ENCODE measurements around the gene PRDM4.
"Not testable (repeated sequence)": the region's sequence is repeated elsewhere in the genome, so short reads cannot be mapped to it uniquely, and the experiment has no call there.

The PRDM4 gene

DNA sequence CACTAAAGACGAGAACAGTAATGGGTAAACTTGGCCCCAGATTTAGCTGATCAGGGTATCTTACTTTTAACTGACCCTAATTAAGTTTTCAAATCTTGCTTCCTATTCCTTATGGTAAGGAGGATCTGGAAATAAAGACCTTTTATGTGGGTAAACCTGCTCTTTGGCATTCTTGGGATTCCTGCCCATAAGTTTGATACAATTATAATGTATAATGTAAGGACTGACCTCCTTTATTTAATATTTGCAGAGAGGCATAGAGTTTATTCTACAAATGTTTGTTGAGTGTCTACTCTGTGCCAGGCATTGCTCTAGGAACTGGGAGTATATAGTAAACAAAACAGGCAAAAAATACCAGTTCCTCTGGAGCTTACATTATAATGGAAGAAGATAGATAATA, 4.4 kb upstream of the PRDM4 start:
- no peak for DNase-seq

DNA sequence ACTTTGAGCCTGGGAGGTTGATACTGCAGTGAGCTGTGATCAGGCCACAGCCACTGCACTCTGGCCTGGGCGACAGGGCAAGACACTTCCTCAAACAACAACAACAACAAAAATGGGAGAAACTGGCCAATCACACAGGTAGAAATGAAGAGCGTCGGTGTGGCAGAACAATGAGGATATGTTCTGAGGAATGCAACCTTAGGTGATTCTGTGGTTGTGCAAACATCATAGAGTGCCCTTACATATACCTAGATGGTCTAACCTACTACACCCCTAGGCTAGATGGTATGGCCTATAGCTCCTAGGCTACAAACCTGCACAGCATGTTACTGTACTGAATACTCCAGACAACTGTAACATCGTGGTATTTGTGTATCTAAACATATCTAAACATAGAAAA, 3.7 kb upstream of the PRDM4 start:
- no peak for DNase-seq

DNA sequence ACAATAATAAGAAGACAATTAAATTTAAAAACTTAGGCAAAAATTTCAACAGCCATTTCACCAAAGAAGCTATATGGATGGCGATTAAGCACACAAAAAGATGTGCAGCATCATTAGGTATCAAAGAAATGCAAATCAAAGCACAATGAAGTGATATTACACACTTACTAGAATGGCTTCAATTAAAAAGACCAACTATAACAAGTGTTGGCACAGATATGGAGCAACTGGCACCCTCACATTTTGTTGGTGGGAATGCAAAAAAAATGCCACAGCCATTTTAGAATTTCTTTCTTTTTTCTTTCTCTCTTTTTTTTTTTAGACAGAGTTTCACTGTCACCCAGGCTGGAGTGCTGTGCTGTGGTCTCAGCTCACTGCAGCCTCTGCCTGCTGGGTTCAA, 1.9 kb upstream of the PRDM4 start:
- DNase-seq = no peak

DNA sequence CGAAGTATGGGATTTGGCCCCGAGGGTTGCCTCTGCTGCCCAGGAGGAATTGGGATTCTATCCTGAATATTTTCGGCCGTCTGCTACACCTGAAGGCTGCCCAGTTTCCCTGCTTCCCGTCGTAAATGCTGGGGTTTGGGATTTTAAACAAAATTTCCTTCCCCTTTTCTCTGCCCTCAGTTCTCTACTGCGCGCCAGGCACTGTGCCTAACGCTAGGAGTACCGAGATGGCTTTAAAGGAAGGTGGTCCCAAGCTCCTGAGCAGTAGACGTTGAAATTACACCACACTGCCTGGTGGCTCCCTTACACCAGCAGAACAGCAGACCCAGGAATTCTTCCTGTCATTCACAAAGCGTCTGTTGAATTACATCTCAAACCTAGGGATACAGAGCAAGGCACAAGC, 566 bp upstream of the PRDM4 start:
- no peak for DNase-seq

GRCh38 chr12:107760207-107760808, 629 bp downstream of the PRDM4 start:
- DNase-seq = no peak

DNA sequence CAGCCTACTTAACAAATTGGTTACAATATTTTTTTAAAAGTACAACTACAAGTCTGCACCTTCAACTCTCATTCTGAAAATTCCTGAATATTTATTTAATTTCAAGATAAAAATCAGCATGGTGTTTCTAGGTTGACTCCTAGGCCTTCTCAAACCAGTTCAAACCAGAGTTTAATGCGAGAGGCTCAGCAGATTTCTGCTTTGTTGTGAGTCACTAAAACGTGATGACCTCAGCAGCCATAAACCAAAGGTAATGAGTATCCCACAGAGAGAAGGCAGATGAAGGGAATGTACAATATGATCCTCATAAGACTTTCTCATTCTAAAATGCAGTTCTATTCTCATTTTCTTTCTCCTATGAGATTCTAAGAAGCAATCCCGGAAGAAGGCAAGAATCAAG, 1.5 kb downstream of the PRDM4 start:
- peak; percentile 35 for DNase-seq

GRCh38 chr12:107749083-107749482, 11.9 kb downstream of the PRDM4 start:
- no peak for DNase-seq

- DNase-seq = no peak
Observed at GRCh38 chr12:107748472-107748871, 12.5 kb downstream of the PRDM4 start.

DNA sequence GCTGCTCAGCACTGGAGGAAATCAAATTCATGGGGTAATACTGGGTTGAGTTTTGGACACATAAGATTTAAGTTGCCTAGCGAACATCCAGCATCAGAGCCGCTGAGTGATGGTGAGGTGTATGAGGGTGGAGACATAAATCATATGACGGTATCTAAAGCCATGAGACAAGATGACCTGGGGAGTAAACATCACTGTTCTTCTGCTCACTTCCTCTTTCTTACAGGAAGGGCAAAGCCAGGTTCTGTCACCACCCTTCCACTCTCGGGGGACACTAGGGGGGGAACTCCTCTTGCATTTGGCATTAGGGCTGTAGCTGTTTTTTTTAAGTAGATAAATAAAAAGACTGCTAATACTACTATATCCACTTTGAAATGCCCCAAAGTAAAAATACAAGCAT, 24.0 kb downstream of the PRDM4 start:
- no peak for DNase-seq

- DNase-seq = no peak
Observed at GRCh38 chr12:107735763-107736162, 25.2 kb downstream of the PRDM4 start.

- no peak for DNase-seq
Observed at GRCh38 chr12:107734139-107734538, 26.8 kb downstream of the PRDM4 start.

GRCh38 chr12:107732365-107732764, 28.6 kb downstream of the PRDM4 start:
- no peak for DNase-seq

DNA sequence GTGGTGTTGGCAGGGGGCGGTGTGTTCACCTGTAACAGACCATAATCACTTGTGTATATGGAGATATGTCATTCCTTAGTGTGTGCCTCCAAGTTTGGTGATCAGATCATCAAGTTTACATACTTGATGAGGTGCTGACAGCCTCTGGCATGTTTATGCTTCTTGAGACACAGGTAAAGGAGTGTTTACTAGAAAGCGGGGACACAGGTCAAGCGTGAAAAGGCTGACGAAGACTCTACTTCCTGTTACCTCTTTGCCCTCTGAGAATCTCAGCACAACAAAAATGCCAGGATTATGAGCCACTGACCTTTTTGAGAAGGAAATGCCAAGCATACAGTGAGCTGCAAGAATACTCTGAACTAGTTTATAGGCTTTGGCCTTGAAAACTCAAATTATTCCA, 29.6 kb downstream of the PRDM4 start:
- no peak for DNase-seq

DNA sequence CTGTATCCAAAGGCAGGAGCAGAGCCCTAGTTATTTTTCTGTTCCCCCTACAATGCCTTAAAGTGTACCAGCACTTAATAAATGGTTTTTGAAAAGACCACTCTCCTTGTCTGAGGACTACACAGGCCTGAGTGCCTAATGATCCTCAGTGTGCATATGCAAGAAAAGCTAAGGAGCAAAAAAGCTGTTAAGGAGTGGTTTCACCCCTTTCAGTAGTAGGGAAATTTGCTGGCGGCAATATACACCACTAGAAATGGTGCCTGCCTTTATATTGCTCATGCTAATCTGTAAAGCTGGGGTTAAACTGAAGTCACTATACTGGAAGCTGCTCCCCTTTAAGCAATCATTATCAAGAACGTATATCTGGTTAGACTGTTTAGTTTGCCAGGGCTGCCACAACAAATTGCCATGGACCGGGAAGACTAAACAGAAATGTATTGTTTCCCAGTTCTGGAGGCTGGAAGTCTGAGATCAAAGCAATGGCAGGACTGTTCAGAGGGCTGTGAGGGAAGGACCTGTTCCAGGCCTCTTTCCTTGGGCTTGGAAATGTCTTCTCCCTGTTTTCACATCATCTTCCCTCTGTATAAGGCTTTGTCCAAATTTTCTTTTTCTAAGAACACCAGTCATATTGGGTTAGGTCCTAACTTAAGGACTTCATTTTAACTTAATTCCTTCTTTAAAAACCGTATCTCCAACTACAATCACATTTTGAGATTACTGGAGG, 30.2 kb downstream of the PRDM4 start:
- no peak for DNase-seq

DNA sequence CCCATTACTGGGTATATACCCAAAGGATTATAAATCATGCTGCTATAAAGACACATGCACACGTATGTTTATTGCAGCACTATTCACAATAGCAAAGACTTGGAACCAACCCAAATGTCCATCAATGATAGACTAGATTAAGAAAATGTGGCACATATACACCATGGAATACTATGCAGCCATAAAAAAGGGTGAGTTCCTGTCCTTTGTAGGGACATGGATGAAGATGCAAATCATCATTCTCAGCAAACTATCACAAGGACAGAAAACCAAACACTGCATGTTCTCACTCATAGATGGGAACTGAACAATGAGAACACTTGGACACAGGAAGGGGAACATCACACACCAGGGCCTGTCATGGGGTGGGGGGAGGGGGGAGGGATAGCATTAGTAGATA, 33.2 kb downstream of the PRDM4 start:
- DNase-seq = not testable (repeated sequence)

- DNase-seq = not testable (repeated sequence)
Observed at GRCh38 chr12:107727327-107727726, 33.6 kb downstream of the PRDM4 start.

DNA sequence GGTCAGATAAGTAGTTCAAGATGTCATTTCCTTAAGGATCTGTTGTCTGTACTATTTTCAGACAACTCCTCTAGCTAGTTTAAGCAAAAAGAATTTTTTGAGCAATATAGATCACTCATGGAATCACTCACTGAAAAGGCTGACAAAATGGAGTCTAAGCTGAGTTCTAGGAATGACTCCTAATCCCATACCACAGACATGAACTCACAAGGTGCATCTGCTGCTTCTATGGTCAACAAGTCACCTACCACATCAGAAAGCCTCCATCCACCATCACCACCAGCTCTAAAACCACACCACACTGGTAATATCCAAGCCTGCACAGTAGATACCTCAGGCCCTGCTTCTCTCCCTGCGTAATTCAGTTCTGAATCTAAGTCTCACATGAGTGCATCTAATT, 42.3 kb downstream of the PRDM4 start:
- no peak for DNase-seq

- DNase-seq = no peak
Observed at GRCh38 chr12:107715780-107716179, 45.2 kb downstream of the PRDM4 start.

DNA sequence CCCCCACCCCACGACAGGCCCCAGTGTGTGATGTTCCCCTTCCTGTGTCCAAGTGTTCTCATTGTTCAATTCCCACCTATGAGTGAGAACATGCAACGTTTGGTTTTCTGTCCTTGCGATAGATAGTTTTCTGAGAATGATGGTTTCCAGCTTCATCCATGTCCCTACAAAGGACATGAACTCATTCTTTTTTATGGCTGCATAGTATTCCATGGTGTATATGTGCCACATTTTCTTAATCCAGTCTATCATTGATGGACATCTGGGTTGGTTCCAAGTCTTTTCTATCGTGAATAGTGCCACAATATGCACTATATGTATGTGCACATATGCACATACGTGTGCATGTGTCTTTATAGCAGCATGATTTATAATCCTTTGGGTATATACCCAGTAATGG, 55.4 kb downstream of the PRDM4 start:
- DNase-seq = not testable (repeated sequence)

GRCh38 chr12:107704041-107704440, 56.9 kb downstream of the PRDM4 start:
- no peak for DNase-seq

- DNase-seq = no peak
Observed at GRCh38 chr12:107702106-107702505, 58.8 kb downstream of the PRDM4 start.

- DNase-seq = not testable (repeated sequence)
Observed at GRCh38 chr12:107695772-107696171, 65.2 kb downstream of the PRDM4 start.

GRCh38 chr12:107685360-107686248, 75.3 kb downstream of the PRDM4 start, which contains the start of gene PWP1:
Gene PWP1 (plus strand): TSS chr12:107685799. CDS start chr12:107685900, 101 bp downstream.
- DNase-seq = peak; percentile 97

DNA sequence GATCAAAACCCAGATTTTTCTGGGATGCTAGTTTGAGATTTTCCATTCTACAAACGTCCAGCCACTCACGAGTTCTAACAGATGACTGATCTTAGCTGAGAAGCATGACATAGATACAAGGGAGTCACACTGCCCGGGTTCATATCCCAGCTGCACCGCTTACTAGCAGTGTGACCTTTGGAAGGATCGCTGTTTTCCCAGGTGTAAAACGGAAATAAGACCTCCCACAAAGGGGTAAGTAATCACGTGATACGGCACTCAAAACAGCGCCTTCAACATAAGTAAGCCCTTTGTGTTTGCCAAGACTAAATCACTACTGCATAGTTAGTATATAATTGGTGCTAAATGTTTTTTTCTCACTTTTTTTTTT, 76.0 kb downstream of the PRDM4 start:
- DNase-seq = peak; percentile 66

All from NCI-H2029 (cell line).